Activated CD4-positive, alpha-beta T cell treated with anti-CD3 and anti-CD28 coated beads for 4 hours (primary cell): ENCODE measurements around the gene PDE4B.
A peak's percentile ranks its signal among the peaks of the same experiment; 100 is the strongest.

ENCODE experiments used
- DNase-seq, 2 donors: peaks; one replicate each; pipeline ENCODE4 v3.0.0-alpha.2; 2020

Gene PDE4B

GRCh38 chr1:66245691-66246090 is 453.0 kb downstream of the PDE4B start:
- no peak for DNase-seq

- DNase-seq, result no peak
Observed at GRCh38 chr1:66246351-66247269, 453.9 kb downstream of the PDE4B start.

GRCh38 chr1:66247415-66248208 is 454.9 kb downstream of the PDE4B start:
- peak; percentile 31 for DNase-seq

- no peak for DNase-seq
Observed at GRCh38 chr1:66248257-66248656, 455.6 kb downstream of the PDE4B start.

GRCh38 chr1:66248746-66249145 is 456.1 kb downstream of the PDE4B start:
- no peak for DNase-seq

GRCh38 chr1:66250075-66250474 is 457.4 kb downstream of the PDE4B start:
- DNase-seq, result no peak

- DNase-seq, result no peak
Observed at GRCh38 chr1:66250478-66250877, 457.8 kb downstream of the PDE4B start.

- no peak for DNase-seq
Observed at GRCh38 chr1:66251546-66251945, 458.9 kb downstream of the PDE4B start.

GRCh38 chr1:66253330-66253921 is 460.7 kb downstream of the PDE4B start:
- peak in 1 of 2 donors; percentile 38 for DNase-seq

GRCh38 chr1:66254785-66255184 is 462.1 kb downstream of the PDE4B start:
- DNase-seq, result no peak

- DNase-seq, result no peak
Observed at GRCh38 chr1:66256629-66257572, 464.2 kb downstream of the PDE4B start.

GRCh38 chr1:66258404-66259105 is 465.9 kb downstream of the PDE4B start:
- DNase-seq, result no peak

- DNase-seq, result no peak
Observed at GRCh38 chr1:66261364-66261763, 468.7 kb downstream of the PDE4B start.

- no peak for DNase-seq
Observed at GRCh38 chr1:66262208-66262963, 469.7 kb downstream of the PDE4B start.

- no peak for DNase-seq
Observed at GRCh38 chr1:66265268-66265667, 472.6 kb downstream of the PDE4B start.

- no peak for DNase-seq
Observed at GRCh38 chr1:66265796-66266195, 473.1 kb downstream of the PDE4B start.

- no peak for DNase-seq
Observed at GRCh38 chr1:66266350-66266749, 473.7 kb downstream of the PDE4B start.

GRCh38 chr1:66266756-66267155 is 474.1 kb downstream of the PDE4B start:
- no peak for DNase-seq

GRCh38 chr1:66267201-66267940 is 474.7 kb downstream of the PDE4B start:
- DNase-seq, result no peak

GRCh38 chr1:66269222-66269621 is 476.5 kb downstream of the PDE4B start:
- DNase-seq, result no peak
